WTC11 (cell line): ENCODE results near the gene USP43. TPM values are rescaled to one million over a fixed set of nuclear protein-coding genes. Genes with fewer than 3 reads are reported as not detected.

Source experiments
- ATAC-seq: fragments of 200-7000 bp; cut with Tn5 transposase; 2 replicates; pipeline ENCODE4 v1.10.0; 2021; ENCODE audit warnings: mild to moderate bottlenecking, moderate library complexity
- CTCF ChIA-PET: fragments of 300-600 bp; sonication (Branson Sonifier 250); formaldehyde crosslinking; loops from one replicate; lab custom pipeline; 2021; ENCODE audit warnings: antibody characterized with exemption; lab: Charles Lee
- POLR2A ChIA-PET: fragments of 350-600 bp; sonication (Branson Sonifier 250); formaldehyde crosslinking; loops from one replicate; lab custom pipeline; 2021; ENCODE audit warnings: antibody characterized with exemption; lab: Charles Lee
- DNase-seq: peaks from one replicate; pipeline ENCODE4 v3.0.0; 2021; ENCODE audit warnings: low spot score
- H3K27ac Mint-ChIP-seq: 2 replicates; pipeline ENCODE4 v1.8.0; 2021; ENCODE audit warnings: mixed read lengths
- H3K27me3 Mint-ChIP-seq: 2 replicates; pipeline ENCODE4 v1.8.0; 2021; ENCODE audit warnings: low read depth, mild to moderate bottlenecking, moderate library complexity, mixed read lengths
- H3K36me3 Mint-ChIP-seq: 2 replicates; pipeline ENCODE4 v1.8.0; 2021; ENCODE audit warnings: mixed read lengths
- H3K4me1 Mint-ChIP-seq: 2 replicates; pipeline ENCODE4 v1.8.0; 2022; ENCODE audit warnings: mixed read lengths
- H3K4me3 Mint-ChIP-seq: 2 replicates; pipeline ENCODE4 v1.8.0; 2021; ENCODE audit warnings: mild to moderate bottlenecking, moderate library complexity, mixed read lengths
- H3K9me3 Mint-ChIP-seq: 2 replicates; pipeline ENCODE4 v1.8.0; 2021; ENCODE audit warnings: mixed read lengths
- AFF4 ChIP-seq: sonication (generic); formaldehyde crosslinking; IDR thresholded peaks from 2 replicates; pipeline ENCODE4 v1.8.1; 2023; ENCODE audit warnings: mild to moderate bottlenecking, missing genetic modification reagents, borderline replicate concordance
- ARID4B ChIP-seq: sonication (generic); formaldehyde crosslinking; IDR thresholded peaks from 2 replicates; pipeline ENCODE4 v1.8.0; 2023; ENCODE audit warnings: missing genetic modification reagents, mild to moderate bottlenecking, borderline replicate concordance
- ATF6 ChIP-seq: sonication (generic); formaldehyde crosslinking; IDR thresholded peaks from 2 replicates; pipeline ENCODE4 v1.8.1; 2023; ENCODE audit warnings: mild to moderate bottlenecking, missing genetic modification reagents
- CBFB ChIP-seq: sonication (generic); formaldehyde crosslinking; IDR thresholded peaks from 2 replicates; pipeline ENCODE4 v1.8.1; 2022; ENCODE audit warnings: mild to moderate bottlenecking, low read depth, missing genetic modification reagents
- ERG ChIP-seq: fragments of 250-450 bp; sonication (Bioruptor Pico); IDR thresholded peaks from 2 replicates; pipeline ENCODE4 v1.8.0; 2021; ENCODE audit warnings: mild to moderate bottlenecking
- IRF1 ChIP-seq: sonication (generic); formaldehyde crosslinking; IDR thresholded peaks from 2 replicates; pipeline ENCODE4 v1.8.0; 2023; ENCODE audit warnings: missing genetic modification reagents
- KAT7 ChIP-seq: sonication (generic); formaldehyde crosslinking; IDR thresholded peaks from 2 replicates; pipeline ENCODE4 v1.8.1; 2023; ENCODE audit warnings: missing genetic modification reagents, mild to moderate bottlenecking, borderline replicate concordance
- MXD4 ChIP-seq: fragments of 250-450 bp; sonication (Bioruptor Pico); IDR thresholded peaks from 2 replicates; pipeline ENCODE4 v1.8.0; 2021; ENCODE audit warnings: mild to moderate bottlenecking, moderate library complexity, borderline replicate concordance
- OVOL2 ChIP-seq: fragments of 250-450 bp; sonication (Bioruptor Pico); IDR thresholded peaks from 2 replicates; pipeline ENCODE4 v1.9.0; 2021; ENCODE audit warnings: mild to moderate bottlenecking, borderline replicate concordance
- SMAD3 ChIP-seq: sonication (generic); formaldehyde crosslinking; IDR thresholded peaks from 2 replicates; pipeline ENCODE4 v1.8.0; 2022; ENCODE audit warnings: missing genetic modification reagents, mild to moderate bottlenecking, borderline replicate concordance
- SMAD4 ChIP-seq: sonication (generic); formaldehyde crosslinking; IDR thresholded peaks from 2 replicates; pipeline ENCODE4 v1.8.0; 2022; ENCODE audit warnings: mild to moderate bottlenecking, missing genetic modification reagents
- SP1 ChIP-seq: sonication (generic); formaldehyde crosslinking; conservative IDR thresholded peaks from 2 replicates; pipeline ENCODE4 v1.8.1; 2022; ENCODE audit warnings: missing genetic modification reagents
- ZNF232 ChIP-seq: sonication (generic); formaldehyde crosslinking; IDR thresholded peaks from 2 replicates; pipeline ENCODE4 v1.8.0; 2022; ENCODE audit warnings: mild to moderate bottlenecking, missing genetic modification reagents
- ZNF263 ChIP-seq: sonication (generic); formaldehyde crosslinking; IDR thresholded peaks from 2 replicates; pipeline ENCODE4 v1.8.1; 2022; ENCODE audit warnings: low read depth, mild to moderate bottlenecking, moderate library complexity, missing genetic modification reagents
- ZNF281 ChIP-seq: sonication (generic); formaldehyde crosslinking; IDR thresholded peaks from 2 replicates; pipeline ENCODE4 v1.8.0; 2023; ENCODE audit warnings: mild to moderate bottlenecking, missing genetic modification reagents
- ZNF396 ChIP-seq: fragments of 250-450 bp; sonication (Bioruptor Pico); IDR thresholded peaks from 2 replicates; pipeline ENCODE4 v1.8.0; 2021; ENCODE audit warnings: mild to moderate bottlenecking, moderate library complexity, borderline replicate concordance
- ZNF423 ChIP-seq: fragments of 250-450 bp; sonication (Bioruptor Pico); IDR thresholded peaks from 2 replicates; pipeline ENCODE4 v2.1.2; 2022; ENCODE audit warnings: mild to moderate bottlenecking, moderate library complexity
- ZNF512 ChIP-seq: sonication (generic); formaldehyde crosslinking; IDR thresholded peaks from 2 replicates; pipeline ENCODE4 v1.8.1; 2022; ENCODE audit warnings: missing genetic modification reagents, borderline replicate concordance
- total RNA-seq: library from RNA; stranded (reverse); gene quantifications from 3 replicates; pipeline ENCODE4 v1.2.3, GENCODE V29; 2021

The USP43 gene
- total RNA-seq, 1 experiment from 2014 or later = 8.6 TPM

- Mint-ChIP-seq H3K27ac (no peak overlapping the region), H3K27me3 (peaks cover 1% of the 10 kb centered on the region; the same call in 1 of the 2 replicates), H3K4me1 (no peaks in the 10 kb centered on the region), H3K4me3 (no peak overlapping the region), H3K36me3 (peaks cover 1% of the 10 kb centered on the region; the same call in 1 of the 2 replicates), H3K9me3 (peaks cover 15% of the 10 kb centered on the region)
- TF ChIP-seq MXD4 (CRISPR knock-in tag) = no peak
- no peak for TF ChIP-seq SMAD3 (CRISPR knock-in tag)
- no peak for TF ChIP-seq SMAD4 (CRISPR knock-in tag)
- TF ChIP-seq ZNF512 = no peak
- TF ChIP-seq SP1 = no peak
- TF ChIP-seq ZNF423 = no peak
- no peak for TF ChIP-seq ZNF281 (CRISPR knock-in tag)
- no peak for TF ChIP-seq ZNF396 (CRISPR knock-in tag)
- TF ChIP-seq ZNF263 = no peak
- TF ChIP-seq KAT7 (CRISPR knock-in tag) = no peak
- no peak for TF ChIP-seq ATF6 (CRISPR knock-in tag)
- no peak for TF ChIP-seq AFF4
- no peak for ATAC-seq
- CTCF ChIA-PET = interaction anchor here (1.3 kb wide), 1 partner anchor 51 kb away, joined by 5 read pairs; no protein-coding TSS in a partner anchor
- POLR2A ChIA-PET = no interaction called here
- no peak for DNase-seq
These were observed 16.8 kb upstream of the USP43 start for GRCh38 chr17:9628509-9628908.

GRCh38 chr17:9632741-9633140 is 12.6 kb upstream of the USP43 start:
- Mint-ChIP-seq H3K27ac (no peak overlapping the region), H3K4me1 (peaks cover 6% of the 10 kb centered on the region), H3K9me3 (no peaks in the 10 kb centered on the region), H3K4me3 (no peak overlapping the region), H3K27me3 (no peaks in the 10 kb centered on the region; the same call in 1 of the 2 replicates), H3K36me3 (no peaks in the 10 kb centered on the region)
- ChIA-PET POLR2A (no interaction called here), CTCF (no interaction called here)
- DNase-seq = no peak
- no peak for ATAC-seq
- TF ChIP-seq SMAD4 (CRISPR knock-in tag) = no peak
- TF ChIP-seq ERG (CRISPR knock-in tag) = no peak
- no peak for TF ChIP-seq OVOL2 (CRISPR knock-in tag)
- no peak for TF ChIP-seq ZNF232 (CRISPR knock-in tag)
- TF ChIP-seq IRF1 (CRISPR knock-in tag) = no peak
- no peak for TF ChIP-seq ARID4B (CRISPR knock-in tag)
- no peak for TF ChIP-seq CBFB (CRISPR knock-in tag)
